ENCODE data around the gene REXO4.

The REXO4 gene

DNA sequence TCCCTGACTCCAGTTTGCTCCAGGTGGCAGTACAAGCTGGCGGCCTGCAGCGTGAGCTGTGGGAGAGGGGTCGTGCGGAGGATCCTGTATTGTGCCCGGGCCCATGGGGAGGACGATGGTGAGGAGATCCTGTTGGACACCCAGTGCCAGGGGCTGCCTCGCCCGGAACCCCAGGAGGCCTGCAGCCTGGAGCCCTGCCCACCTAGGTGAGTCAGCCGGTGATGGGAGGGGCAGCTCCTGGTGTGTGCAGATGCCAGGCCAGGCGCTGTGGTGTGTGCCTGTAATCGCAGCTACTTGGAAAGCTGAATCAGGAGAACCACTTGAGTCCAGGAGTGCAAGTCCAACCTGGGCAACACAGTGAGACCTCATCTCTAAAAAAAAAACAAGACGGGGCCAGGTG, 31.9 kb upstream of the REXO4 start:
- DNase-seq = peak; percentile 56

DNA sequence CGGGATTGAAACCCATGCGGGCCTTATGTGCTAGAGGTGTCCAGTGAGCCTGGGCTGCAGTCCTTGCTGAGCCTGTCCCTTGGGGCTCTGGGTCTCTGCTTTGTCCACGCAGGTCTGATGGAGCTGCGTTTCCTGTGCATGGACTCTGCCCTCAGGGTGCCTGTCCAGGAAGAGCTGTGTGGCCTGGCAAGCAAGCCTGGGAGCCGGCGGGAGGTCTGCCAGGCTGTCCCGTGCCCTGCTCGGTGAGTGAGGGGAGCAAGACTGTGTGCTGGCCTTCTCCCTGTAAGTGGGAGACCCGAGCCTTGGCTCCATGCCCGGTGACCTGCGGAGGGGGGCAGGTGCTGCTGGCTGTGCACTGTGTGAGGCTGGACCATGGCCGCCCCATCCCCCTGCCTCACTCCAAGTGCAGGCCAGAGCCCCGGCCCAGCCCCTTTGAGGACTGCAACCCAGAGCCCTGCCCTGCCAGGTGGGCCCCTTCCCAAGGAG, 30.7 kb upstream of the REXO4 start:
- no peak for DNase-seq

DNA sequence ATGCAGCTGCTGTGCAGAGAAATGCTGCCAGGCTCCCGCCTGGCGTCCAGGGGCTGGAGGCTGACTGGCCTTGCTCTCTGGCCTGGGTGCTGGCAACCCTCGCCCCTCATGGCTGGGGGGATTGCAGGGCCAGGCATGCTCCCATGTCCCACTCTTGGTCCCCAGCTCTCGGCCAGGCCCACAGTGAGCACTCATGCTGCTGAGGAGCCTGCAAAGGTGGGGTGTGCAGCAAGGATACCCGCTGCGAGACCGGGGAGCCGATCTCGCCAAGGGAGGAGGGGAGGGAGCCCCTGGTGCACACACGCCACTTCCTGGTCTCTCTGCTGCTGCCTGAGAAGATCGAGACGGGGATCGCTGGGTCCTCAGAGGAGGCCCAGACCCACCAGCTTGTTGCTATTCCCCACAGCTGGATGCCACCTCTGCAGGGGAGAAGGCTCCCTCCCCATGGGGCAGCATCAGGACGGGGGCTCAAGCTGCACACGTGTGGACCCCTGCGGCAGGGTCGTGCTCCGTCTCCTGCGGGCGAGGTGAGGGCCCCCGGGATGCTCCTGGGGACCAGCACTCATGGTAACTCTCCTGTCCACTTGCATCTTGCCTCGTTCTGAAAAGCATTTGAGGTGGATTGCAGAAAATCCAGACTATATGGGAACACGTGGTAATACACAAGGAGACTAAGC, 27.6 kb upstream of the REXO4 start:
- DNase-seq = no peak

GRCh38 chr9:133443982-133444381, 26.2 kb upstream of the REXO4 start:
- peak; percentile 64 for DNase-seq

- no peak for DNase-seq
Observed at GRCh38 chr9:133443248-133443647, 25.4 kb upstream of the REXO4 start.

DNA sequence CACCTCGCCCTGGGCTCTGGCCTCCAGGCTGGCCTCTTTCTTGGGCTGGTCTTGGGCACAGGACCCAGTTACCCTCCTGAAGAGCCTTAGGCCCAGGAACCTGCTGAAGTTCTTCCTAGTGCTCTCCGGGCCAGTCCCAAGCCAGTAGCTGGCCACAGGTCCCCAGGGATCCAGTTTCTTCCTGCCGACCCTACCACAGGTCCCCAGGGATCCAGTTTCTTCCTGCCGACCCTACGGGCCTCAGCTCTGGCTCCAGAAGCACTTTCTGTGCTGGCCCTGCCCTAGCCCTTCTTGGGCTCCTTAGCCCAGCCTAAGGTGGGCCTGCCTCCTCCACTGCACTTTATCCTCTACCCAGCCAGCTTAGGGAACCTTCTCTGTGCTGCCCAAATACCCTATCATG, 23.8 kb upstream of the REXO4 start:
- DNase-seq = no peak

DNA sequence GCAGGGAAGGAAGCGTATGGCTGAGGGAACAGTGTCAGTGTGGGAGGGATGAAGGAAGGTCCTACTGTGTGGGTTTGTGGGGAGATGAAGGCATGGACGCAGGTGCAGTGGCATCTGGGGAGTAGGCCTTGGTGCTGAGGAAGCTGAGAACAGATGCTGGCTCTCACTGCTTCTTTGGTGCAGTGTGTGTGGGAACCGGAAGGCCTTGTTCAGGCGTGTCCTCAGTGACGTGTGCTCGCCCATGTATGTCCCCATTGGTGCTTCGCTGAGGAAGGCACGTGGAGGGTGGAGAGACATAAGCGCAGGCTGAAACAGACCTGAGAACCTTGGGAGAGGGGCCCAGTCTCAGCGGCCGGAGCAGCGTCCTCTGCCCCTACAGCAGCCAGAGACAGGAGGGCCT, 23.1 kb upstream of the REXO4 start:
- no peak for DNase-seq

- no peak for DNase-seq
Observed at GRCh38 chr9:133439337-133439736, 21.5 kb upstream of the REXO4 start.

- no peak for DNase-seq
Observed at GRCh38 chr9:133437753-133438531, 20.1 kb upstream of the REXO4 start.

- DNase-seq = no peak
Observed at GRCh38 chr9:133436681-133437080, 18.9 kb upstream of the REXO4 start.

GRCh38 chr9:133433351-133433843, 15.6 kb upstream of the REXO4 start:
- DNase-seq = no peak

- no peak for DNase-seq
Observed at GRCh38 chr9:133430244-133430643, 12.4 kb upstream of the REXO4 start.

GRCh38 chr9:133429641-133430161, 11.9 kb upstream of the REXO4 start:
- peak; percentile 4 for DNase-seq

DNA sequence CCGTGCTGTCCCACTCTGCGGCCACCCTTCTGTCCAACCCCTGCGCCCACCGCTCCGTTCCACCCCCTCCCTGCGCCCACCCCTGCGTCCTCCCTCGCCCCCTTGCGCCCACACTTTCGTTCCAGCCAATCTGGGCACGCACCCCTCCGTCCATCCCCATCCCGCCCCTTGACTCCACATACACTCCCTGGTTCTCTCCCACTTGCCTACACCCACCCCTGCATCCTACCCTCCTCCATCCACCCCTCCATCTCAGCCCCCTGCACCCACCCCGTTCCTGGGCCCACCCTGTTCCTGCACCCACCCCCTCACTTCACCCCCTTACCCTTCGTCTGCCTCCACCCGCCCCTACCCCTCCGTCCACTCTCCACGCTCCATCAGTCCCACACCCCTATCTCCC, 11.4 kb upstream of the REXO4 start:
- no peak for DNase-seq

DNA sequence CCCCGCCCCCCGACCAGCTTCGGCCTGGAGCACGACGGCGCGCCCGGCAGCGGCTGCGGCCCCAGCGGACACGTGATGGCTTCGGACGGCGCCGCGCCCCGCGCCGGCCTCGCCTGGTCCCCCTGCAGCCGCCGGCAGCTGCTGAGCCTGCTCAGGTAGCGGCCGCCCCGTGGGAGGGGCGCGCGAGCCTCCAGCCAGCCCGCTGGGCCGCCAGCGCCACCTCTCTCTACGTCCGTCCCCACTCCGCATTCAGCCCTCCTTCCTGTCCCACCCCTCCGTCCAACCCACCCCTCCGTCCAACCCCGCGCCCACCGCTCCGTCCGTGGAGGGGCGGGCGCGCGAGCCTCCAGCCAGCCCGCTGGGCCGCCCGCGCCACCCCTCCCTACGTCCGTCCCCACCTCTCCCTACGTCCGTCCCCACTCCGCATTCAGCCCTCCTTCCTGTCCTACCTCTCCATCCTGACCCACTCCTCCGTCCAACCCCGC, 10.8 kb upstream of the REXO4 start:
- DNase-seq = peak; percentile 49

DNA sequence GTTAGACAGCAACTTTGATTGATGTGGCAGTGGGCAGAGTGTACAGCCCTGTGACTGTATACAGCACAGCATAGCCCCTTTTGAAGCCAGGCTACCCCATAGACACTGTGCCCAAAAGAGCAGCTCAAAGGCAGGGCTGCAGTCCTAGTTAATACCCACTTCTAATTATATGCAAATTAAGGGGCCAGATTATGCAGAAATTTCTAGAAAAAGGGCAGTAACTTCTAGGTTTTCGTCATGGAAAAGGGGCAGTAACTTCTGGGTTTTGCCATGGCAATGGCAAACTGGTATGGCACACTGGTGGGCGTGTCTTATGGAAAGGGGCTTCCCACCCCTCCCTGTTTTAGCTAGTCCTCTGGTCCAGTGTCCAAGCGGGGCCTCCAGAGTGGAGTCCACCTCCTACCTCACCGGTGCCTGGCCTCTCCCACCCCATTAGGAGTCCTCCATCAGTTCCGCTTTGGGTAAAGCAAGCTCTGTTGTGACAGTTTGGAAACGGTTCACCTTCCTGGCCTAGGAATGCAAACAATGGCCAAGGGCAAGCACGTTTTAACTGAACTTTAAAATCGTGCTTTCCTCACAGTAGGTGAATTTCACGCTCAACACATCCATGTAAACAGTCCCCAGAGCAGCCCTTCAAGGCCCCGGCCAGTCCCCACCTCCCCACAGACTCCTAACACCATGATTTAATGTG, 10.0 kb upstream of the REXO4 start:
- no peak for DNase-seq

- DNase-seq = no peak
Observed at GRCh38 chr9:133426011-133426410, 8.2 kb upstream of the REXO4 start.

GRCh38 chr9:133425049-133425632, 7.3 kb upstream of the REXO4 start:
- DNase-seq = no peak

GRCh38 chr9:133424187-133424586, 6.4 kb upstream of the REXO4 start:
- DNase-seq = no peak

- no peak for DNase-seq
Observed at GRCh38 chr9:133423216-133423615, 5.4 kb upstream of the REXO4 start.

DNA sequence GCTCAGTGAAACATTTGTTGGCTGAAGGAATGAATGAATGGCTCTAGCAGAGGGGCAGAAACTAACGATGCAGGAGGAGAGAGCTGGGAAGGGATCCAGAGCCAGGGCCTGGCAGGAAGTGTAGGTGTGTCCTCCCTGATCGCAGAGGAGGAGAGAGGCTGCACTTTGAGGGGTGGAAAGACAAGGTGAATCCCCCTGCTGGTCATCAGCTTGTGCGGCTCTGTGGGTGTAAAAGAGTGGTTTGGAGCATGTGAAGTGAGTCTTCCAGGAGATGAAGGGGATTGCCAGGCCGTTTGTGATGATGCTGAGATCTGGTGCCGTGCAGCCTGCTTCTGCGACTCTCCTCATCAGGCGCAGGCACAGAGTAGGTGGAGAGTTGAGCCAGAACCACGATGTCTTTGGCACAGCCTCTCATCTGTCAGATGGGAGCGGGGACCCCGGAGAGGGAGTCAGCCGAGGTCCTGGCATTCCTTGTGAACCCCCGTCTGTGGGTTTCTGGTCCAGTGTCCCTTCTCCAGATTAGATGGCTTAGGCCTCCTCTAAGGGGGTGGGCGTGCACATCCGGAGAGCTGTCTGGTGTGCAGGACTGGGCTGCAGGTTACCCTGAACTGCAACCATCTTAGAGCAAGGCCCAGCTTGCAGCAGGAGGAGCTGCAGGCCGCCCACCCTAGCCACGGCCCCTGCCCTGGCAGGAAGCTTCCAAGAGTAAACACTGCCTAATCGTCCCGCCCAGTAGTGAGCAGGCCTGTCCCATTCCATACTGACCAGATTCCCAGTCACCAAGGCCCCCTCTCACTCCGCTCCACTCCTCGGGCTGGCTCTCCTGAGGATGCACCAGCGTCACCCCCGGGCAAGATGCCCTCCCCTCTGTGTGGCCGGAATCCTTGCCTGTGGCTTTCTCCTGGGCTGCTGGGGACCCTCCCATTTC, 4.1 kb upstream of the REXO4 start, which contains the start of gene ADAMTS13:
Gene ADAMTS13, plus strand, starts transcription at position 753 of the 928 bp plus-strand sequence. Its CDS starts 77 bp downstream, at position 830.
- DNase-seq = no peak

Measured in NCI-H345 (cell line).